GM12892 (cell line): ENCODE results near the gene APBB2.

ENCODE experiments used
- POLR2A ChIP-seq: IDR thresholded peaks from 2 replicates; pipeline ENCODE4 v1.6.1; 2011; ENCODE audit warnings: low read depth, low read length, control low read depth
- POLR2AphosphoS5 ChIP-seq: IDR thresholded peaks from 2 replicates; pipeline ENCODE4 v1.6.1; 2011; ENCODE audit warnings: low read depth, low read length, control low read depth
- TAF1 ChIP-seq: IDR thresholded peaks from 2 replicates; pipeline ENCODE4 v1.6.1; 2011; ENCODE audit warnings: low read depth, mild to moderate bottlenecking, control low read depth, low read length, borderline replicate concordance

DNA sequence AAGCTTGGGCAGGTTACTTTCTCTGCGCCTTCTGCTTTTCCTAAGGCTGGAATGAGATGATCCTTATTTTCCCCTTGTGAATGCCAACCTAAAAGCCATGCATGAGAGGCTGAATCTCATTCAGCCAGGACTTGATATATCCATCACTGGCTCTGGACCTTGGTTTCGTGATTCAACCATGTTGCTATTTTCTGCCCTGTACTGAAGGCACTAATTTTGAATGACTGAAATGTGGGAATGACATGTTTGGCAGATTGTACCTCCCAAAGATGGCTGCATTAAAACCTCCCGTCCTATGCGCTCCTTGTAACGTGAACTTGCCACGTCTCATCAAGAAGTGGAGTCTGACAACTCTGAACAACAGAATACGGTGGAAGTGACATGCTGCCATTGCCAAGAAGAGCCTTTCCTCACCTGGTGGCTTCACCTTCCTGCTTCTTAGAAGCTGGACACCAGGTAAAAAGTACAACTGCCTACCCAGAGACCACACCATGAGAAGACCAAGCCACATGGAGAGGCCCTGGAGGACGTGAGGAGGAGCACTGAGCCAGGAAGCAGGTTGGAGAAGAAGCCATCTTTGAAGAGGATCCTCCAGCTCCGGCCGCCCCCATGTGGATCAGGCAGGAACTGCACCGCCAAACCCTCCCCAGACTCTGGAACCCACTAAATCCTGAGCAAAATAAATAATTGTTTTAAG, 290.1 kb downstream of the APBB2 start:
- TF ChIP-seq POLR2A (no peak), POLR2AphosphoS5 (no peak), TAF1 (no peak)
